Activated CD4-positive, alpha-beta T cell treated with anti-CD3 and anti-CD28 coated beads for 1 hour (primary cell): ENCODE measurements around the gene RPS27L.

ENCODE experiments used
- DNase-seq: peaks from one replicate; pipeline ENCODE4 v3.0.0-alpha.2; 2020

The RPS27L gene

GRCh38 chr15:63187589-63188226 lies 30.4 kb upstream of the RPS27L start:
- DNase-seq, result no peak

- DNase-seq, result no peak
Measured at GRCh38 chr15:63186065-63186464, 28.8 kb upstream of the RPS27L start.

GRCh38 chr15:63185206-63185605 lies 27.9 kb upstream of the RPS27L start:
- DNase-seq, result no peak

- no peak for DNase-seq
Measured at GRCh38 chr15:63181648-63182047, 24.4 kb upstream of the RPS27L start.

- no peak for DNase-seq
Measured at GRCh38 chr15:63180746-63181145, 23.5 kb upstream of the RPS27L start.

GRCh38 chr15:63178034-63178433 lies 20.8 kb upstream of the RPS27L start:
- DNase-seq, result no peak

GRCh38 chr15:63176302-63176701 lies 19.0 kb upstream of the RPS27L start:
- DNase-seq, result no peak

GRCh38 chr15:63172851-63173451 lies 15.7 kb upstream of the RPS27L start:
- DNase-seq, result no peak

GRCh38 chr15:63172376-63172775 lies 15.1 kb upstream of the RPS27L start:
- no peak for DNase-seq

- DNase-seq, result no peak
Measured at GRCh38 chr15:63169788-63170187, 12.5 kb upstream of the RPS27L start.

GRCh38 chr15:63166219-63166618 lies 8.9 kb upstream of the RPS27L start:
- DNase-seq, result no peak

- no peak for DNase-seq
Measured at GRCh38 chr15:63165166-63165859, 8.0 kb upstream of the RPS27L start.

- DNase-seq, result no peak
Measured at GRCh38 chr15:63163217-63163616, 5.9 kb upstream of the RPS27L start.

GRCh38 chr15:63160638-63161037 lies 3.4 kb upstream of the RPS27L start:
- no peak for DNase-seq

GRCh38 chr15:63157891-63158431 lies 684 bp upstream of the RPS27L start:
- no peak for DNase-seq

GRCh38 chr15:63156755-63157117 lies 541 bp downstream of the RPS27L start:
- DNase-seq, result no peak

- DNase-seq, result no peak
Measured at GRCh38 chr15:63156086-63156710, 1.1 kb downstream of the RPS27L start.

- no peak for DNase-seq
Measured at GRCh38 chr15:63155486-63155885, 1.8 kb downstream of the RPS27L start.

GRCh38 chr15:63151665-63152064 lies 5.6 kb downstream of the RPS27L start:
- DNase-seq, result no peak

GRCh38 chr15:63146684-63147083 lies 10.6 kb downstream of the RPS27L start:
- no peak for DNase-seq

GRCh38 chr15:63145426-63145825 lies 11.9 kb downstream of the RPS27L start:
- no peak for DNase-seq

GRCh38 chr15:63140936-63141335 lies 16.3 kb downstream of the RPS27L start:
- DNase-seq, result no peak

- DNase-seq, result no peak
Measured at GRCh38 chr15:63136742-63137141, 20.5 kb downstream of the RPS27L start.

GRCh38 chr15:63135804-63136203 lies 21.5 kb downstream of the RPS27L start:
- DNase-seq, result no peak
